ENCODE data around the gene HOMER2. TPM values are rescaled to one million over a fixed set of nuclear protein-coding genes. Genes with fewer than 3 reads are reported as not detected.

HOMER2 gene
- total and polyA plus RNA-seq, 9 of the 15 experiments (the other 6 are each of a cell fraction or from before 2014, with no cell fraction given), result 0.13 to 0.47 (median 0.29) TPM; not detected in 1

DNA sequence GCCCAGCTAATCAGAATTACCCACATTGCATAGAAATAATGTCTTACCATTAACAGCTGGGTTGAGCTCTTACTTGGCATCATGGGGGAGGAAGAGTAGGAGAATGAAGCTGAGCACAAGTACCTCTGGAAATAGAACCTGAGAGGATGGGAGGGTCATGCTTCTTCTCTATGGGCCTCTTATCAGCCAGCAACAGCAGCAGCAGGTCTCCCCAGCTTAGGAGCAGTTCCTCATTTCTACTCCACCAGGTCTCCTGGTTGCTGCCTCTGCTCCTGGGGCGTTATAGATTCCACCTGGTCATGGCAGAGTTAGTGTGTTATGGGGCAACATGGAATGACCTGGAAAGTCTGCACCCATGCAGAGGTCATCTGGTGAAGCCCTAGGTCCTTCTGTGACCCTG, 150.0 kb downstream of the HOMER2 start:
- ChIA-PET POLR2A (interaction anchor here (0.8 to 2.2 kb wide), 8 partner anchors 8 to 262 kb away, joined by 3 to 6 read pairs (median 4); partner anchors contain the start of gene RPS17), CTCF (ENCODE audit: low intra/inter-chr PET ratio) (no interaction called here)
- H4K20me1 ChIP-seq (replicated peaks; ENCODE audit: control insufficient read depth, insufficient read depth, low read length), result no peaks in the 10 kb centered on the region
- ATAC-seq (peak; percentile 93), FAIRE-seq (peak; percentile 98), DNase-seq (ENCODE audit: extremely low read depth in 1 of 4, low spot score in 3 of 4) (peak; percentile 46 to 91 (median 74))
- peaks cover 4% of the 10 kb centered on the region for H3K9me1 ChIP-seq (ENCODE audit: control insufficient read depth, insufficient read depth, low read length)
- intact Hi-C loops (cut with micrococcal nuclease), result loop anchor here (10.0 kb wide), 1 partner anchor 158 kb away; the partner anchor contains the start of gene CPEB1
- H3K79me2 ChIP-seq (ENCODE audit: control insufficient read depth, insufficient read depth, low read length), result no peaks in the 10 kb centered on the region
- peaks cover 23 to 39% of the 10 kb centered on the region in 2 experiments for H3K4me1 ChIP-seq (replicated peaks in 1 of 2; ENCODE audit: control insufficient read depth in 2 of 2, insufficient read depth in 2 of 2, low read length in 2 of 2)
- H3K9ac ChIP-seq (ENCODE audit: insufficient read depth in 1 of 2, low read depth in 2 of 2, low read length in 2 of 2), result no peak overlapping the region; a peak in 1 of 4 replicates
- H3K9me3 ChIP-seq (replicated peaks; ENCODE audit: control insufficient read depth, insufficient read depth, low read depth, low read length), result no peaks in the 10 kb centered on the region
- H3K4me3 ChIP-seq, result no peak overlapping the region
- peak overlapping the region; percentile 46 for H3K4me2 ChIP-seq (ENCODE audit: insufficient read depth, low read length)
- no peaks in the 10 kb centered on the region for H3K36me3 ChIP-seq (ENCODE audit: control insufficient read depth, insufficient read depth, low read length)
- no peak overlapping the region for H3K27ac ChIP-seq (ENCODE audit: extremely low read depth, low read depth, low read length)
- WGBS (ENCODE audit: insufficient coverage, low coverage, missing lambda C conversion rate), result 7% methylated on average over 1 of the region's 1 CpG
- H2AFZ ChIP-seq (ENCODE audit: low read depth, low read length), result peak overlapping the region; percentile 21; the same call in 1 of the 2 replicates
- H3K27me3 ChIP-seq (ENCODE audit: control insufficient read depth in 2 of 2, insufficient read depth in 2 of 2, low read length in 2 of 2), result no peaks in the 10 kb centered on the region
- in situ Hi-C loops (cut with MboI), result no loop called here
- no TSS peak for BruUV-seq (replicated peaks)
- peak; percentile 95 for TF ChIP-seq CBFA2T3 (IDR thresholded peaks at IDR 0.05)
- TF ChIP-seq FOXP1 (CRISPR knock-in tag; IDR thresholded peaks at IDR 0.05), result no peak
- TF ChIP-seq HDAC2 (IDR thresholded peaks at IDR 0.05), result peak; percentile 66; the same call in 1 of the 2 replicates
- TF ChIP-seq NFE2 (IDR thresholded peaks at IDR 0.05; ENCODE audit: low read depth), result peak; percentile 37; the same call in 1 of the 2 replicates
- TF ChIP-seq, protein P1, sequence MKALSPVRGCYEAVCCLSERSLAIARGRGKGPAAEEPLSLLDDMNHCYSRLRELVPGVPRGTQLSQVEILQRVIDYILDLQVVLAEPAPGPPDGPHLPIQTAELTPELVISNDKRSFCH (CRISPR knock-in tag; IDR thresholded peaks at IDR 0.05), result no peak
- TF ChIP-seq, protein P1 (tag; IDR thresholded peaks at IDR 0.05), result no peak
- TF ChIP-seq SPI1 (IDR thresholded peaks at IDR 0.05; ENCODE audit: borderline replicate concordance, low read depth, low read length), result peak; percentile 100
- no peak for TF ChIP-seq CAMTA2 (CRISPR knock-in tag; conservative IDR thresholded peaks at IDR 0.05)
- TF ChIP-seq, protein P2, sequence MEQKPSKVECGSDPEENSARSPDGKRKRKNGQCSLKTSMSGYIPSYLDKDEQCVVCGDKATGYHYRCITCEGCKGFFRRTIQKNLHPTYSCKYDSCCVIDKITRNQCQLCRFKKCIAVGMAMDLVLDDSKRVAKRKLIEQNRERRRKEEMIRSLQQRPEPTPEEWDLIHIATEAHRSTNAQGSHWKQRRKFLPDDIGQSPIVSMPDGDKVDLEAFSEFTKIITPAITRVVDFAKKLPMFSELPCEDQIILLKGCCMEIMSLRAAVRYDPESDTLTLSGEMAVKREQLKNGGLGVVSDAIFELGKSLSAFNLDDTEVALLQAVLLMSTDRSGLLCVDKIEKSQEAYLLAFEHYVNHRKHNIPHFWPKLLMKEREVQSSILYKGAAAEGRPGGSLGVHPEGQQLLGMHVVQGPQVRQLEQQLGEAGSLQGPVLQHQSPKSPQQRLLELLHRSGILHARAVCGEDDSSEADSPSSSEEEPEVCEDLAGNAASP (IDR thresholded peaks at IDR 0.05), result no peak
- no peak for TF ChIP-seq POLR2H (tag; IDR thresholded peaks at IDR 0.05; ENCODE audit: low read depth)
- no peak for TF ChIP-seq SREBF2 (CRISPR knock-in tag; IDR thresholded peaks at IDR 0.05)
- no peak for TF ChIP-seq TOE1 (IDR thresholded peaks at IDR 0.05; ENCODE audit: borderline replicate concordance)
- 0 out of 2 replicates have a peak, but pooled peaks have one; percentile 26 for TF ChIP-seq TOE1 (CRISPR knock-in tag; IDR thresholded peaks at IDR 0.05; ENCODE audit: borderline replicate concordance, low read depth)
- peak; percentile 92 for TF ChIP-seq SMARCE1 (IDR thresholded peaks at IDR 0.05)
- TF ChIP-seq FOXJ3 (CRISPR knock-in tag; IDR thresholded peaks at IDR 0.05), result no peak
- TF ChIP-seq CBFA2T2 (conservative IDR thresholded peaks at IDR 0.05), result peak; percentile 90
- peak; percentile 70 for TF ChIP-seq ZNF766 (CRISPR knock-in tag; conservative IDR thresholded peaks at IDR 0.05)
- TF ChIP-seq, protein P3, sequence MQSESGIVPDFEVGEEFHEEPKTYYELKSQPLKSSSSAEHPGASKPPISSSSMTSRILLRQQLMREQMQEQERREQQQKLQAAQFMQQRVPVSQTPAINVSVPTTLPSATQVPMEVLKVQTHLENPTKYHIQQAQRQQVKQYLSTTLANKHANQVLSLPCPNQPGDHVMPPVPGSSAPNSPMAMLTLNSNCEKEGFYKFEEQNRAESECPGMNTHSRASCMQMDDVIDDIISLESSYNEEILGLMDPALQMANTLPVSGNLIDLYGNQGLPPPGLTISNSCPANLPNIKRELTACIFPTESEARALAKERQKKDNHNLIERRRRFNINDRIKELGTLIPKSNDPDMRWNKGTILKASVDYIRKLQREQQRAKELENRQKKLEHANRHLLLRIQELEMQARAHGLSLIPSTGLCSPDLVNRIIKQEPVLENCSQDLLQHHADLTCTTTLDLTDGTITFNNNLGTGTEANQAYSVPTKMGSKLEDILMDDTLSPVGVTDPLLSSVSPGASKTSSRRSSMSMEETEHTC (IDR thresholded peaks at IDR 0.05), result peak; percentile 32; the same call in 1 of the 2 replicates
- TF ChIP-seq, protein P4, sequence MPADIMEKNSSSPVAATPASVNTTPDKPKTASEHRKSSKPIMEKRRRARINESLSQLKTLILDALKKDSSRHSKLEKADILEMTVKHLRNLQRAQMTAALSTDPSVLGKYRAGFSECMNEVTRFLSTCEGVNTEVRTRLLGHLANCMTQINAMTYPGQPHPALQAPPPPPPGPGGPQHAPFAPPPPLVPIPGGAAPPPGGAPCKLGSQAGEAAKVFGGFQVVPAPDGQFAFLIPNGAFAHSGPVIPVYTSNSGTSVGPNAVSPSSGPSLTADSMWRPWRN (IDR thresholded peaks at IDR 0.05; ENCODE audit: low read depth), result 0 out of 2 replicates have a peak, but pooled peaks have one; percentile 26
- 0 out of 2 replicates have a peak, but pooled peaks have one; percentile 45 for TF ChIP-seq DMBX1 (CRISPR knock-in tag; IDR thresholded peaks at IDR 0.05; ENCODE audit: borderline replicate concordance)
- TF ChIP-seq FOXJ2 (tag; IDR thresholded peaks at IDR 0.05), result no peak
- peak; percentile 95 for TF ChIP-seq CTBP1 (IDR thresholded peaks at IDR 0.05; ENCODE audit: borderline replicate concordance)

All from K562 (cell line).